ENCODE data around the gene C1orf35. TPM values are rescaled to one million over a fixed set of nuclear protein-coding genes. Genes with fewer than 3 reads are reported as not detected.
A peak's percentile ranks its signal among the peaks of the same experiment; 100 is the strongest.

C1orf35 gene
- total RNA-seq, 1 donor from 2014 or later, result 20.2 TPM

DNA sequence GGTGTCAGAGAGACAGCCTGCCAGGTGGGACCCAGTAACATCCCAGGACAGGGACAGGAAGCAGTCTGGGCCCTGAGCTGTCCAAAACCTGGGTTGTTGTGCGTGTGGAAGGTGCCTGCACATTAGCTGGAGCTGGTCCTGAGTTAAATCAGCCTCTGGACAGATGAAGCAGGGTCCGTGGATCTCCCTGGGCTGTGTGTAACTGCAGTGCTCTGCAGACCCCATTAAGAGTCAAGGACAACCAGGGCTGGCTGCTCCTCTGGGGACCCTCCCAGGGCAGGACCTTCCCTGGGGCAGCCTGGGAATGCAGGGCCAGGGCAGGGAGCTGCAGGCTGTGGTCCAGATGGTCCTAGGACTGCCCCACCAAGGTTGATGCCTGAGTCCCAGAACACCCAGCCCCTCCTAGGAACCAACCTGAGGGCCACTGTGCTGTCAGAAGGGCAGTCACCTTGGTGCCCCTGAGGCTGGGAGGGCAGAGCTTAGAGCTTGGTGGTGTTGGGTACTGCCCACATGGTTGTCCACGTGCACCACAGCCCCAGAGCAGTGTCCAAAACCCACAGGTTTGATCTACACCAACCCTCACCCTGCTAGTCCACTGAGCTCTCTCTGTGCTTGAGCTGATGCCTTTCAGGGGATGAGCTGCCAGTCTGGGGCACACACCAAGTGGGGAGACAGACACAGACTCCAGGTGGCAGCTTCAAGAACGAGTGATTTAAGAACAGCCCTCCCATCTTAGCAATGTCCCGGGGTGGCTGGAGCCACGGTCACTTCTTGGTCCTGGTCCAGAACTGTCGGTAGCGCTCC, 3.1 kb upstream of the C1orf35 start:
- peaks cover 4% of the 10 kb centered on the region for H3K36me3 Mint-ChIP-seq (ENCODE audit: insufficient read depth)
- H3K4me1 Mint-ChIP-seq (ENCODE audit: low read depth), result peaks cover 16% of the 10 kb centered on the region
- no peak for DNase-seq (ENCODE audit: low spot score, unreplicated experiment)
- no peaks in the 10 kb centered on the region for H3K9me3 Mint-ChIP-seq (ENCODE audit: low read depth)
- TF ChIP-seq, protein P1, sequence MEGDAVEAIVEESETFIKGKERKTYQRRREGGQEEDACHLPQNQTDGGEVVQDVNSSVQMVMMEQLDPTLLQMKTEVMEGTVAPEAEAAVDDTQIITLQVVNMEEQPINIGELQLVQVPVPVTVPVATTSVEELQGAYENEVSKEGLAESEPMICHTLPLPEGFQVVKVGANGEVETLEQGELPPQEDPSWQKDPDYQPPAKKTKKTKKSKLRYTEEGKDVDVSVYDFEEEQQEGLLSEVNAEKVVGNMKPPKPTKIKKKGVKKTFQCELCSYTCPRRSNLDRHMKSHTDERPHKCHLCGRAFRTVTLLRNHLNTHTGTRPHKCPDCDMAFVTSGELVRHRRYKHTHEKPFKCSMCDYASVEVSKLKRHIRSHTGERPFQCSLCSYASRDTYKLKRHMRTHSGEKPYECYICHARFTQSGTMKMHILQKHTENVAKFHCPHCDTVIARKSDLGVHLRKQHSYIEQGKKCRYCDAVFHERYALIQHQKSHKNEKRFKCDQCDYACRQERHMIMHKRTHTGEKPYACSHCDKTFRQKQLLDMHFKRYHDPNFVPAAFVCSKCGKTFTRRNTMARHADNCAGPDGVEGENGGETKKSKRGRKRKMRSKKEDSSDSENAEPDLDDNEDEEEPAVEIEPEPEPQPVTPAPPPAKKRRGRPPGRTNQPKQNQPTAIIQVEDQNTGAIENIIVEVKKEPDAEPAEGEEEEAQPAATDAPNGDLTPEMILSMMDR (IDR thresholded peaks at IDR 0.05; ENCODE audit: unreplicated experiment), result no peak
- H3K4me3 Mint-ChIP-seq (ENCODE audit: low read depth), result peak overlapping the region; percentile 24
- no peak overlapping the region for H3K27ac Mint-ChIP-seq
- H3K27me3 Mint-ChIP-seq, result no peaks in the 10 kb centered on the region

DNA sequence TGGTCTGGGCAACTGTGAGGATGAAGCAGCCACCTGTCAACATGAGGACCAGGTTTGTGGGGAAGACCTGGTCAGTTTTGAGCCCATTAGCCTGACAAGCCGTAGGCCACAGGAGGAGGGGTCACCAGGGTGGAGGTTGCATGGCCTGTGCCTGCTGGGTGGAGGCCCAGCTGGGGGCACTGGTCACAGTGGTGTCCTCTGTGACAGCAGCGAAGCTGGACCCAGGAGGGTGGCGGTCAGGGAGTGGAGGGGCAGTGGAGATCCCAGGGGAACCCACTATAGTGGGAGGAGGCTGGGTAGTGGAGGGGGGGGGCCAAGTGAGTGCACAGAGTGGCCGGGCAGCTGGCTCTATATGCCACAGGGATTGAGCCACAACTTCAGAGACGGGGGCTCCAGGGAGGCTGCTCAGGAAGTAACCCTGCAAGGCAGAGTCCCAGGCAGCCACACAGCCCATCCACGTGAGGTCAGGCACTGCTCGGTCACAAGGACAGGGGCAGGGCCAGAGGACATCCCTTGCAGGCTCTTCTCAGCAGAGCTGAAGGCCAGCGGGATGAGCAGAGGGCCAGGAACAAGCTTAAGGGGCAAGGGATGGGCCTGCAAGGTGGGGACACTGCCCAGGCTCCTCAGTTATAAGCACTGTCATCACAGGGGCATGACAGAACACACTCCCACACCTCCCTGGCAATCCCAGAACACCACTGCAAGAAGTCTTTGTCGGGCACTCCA, 2.3 kb upstream of the C1orf35 start:
- TF ChIP-seq, protein P1 (IDR thresholded peaks at IDR 0.05; ENCODE audit: unreplicated experiment), result no peak
- Mint-ChIP-seq H3K27ac (peak overlapping the region; percentile 33), H3K4me3 (ENCODE audit: low read depth) (no peak overlapping the region), H3K27me3 (no peaks in the 10 kb centered on the region), H3K4me1 (ENCODE audit: low read depth) (peaks cover 16% of the 10 kb centered on the region), H3K36me3 (ENCODE audit: insufficient read depth) (peaks cover 4% of the 10 kb centered on the region), H3K9me3 (ENCODE audit: low read depth) (no peaks in the 10 kb centered on the region)
- DNase-seq (ENCODE audit: low spot score, unreplicated experiment), result no peak

DNA sequence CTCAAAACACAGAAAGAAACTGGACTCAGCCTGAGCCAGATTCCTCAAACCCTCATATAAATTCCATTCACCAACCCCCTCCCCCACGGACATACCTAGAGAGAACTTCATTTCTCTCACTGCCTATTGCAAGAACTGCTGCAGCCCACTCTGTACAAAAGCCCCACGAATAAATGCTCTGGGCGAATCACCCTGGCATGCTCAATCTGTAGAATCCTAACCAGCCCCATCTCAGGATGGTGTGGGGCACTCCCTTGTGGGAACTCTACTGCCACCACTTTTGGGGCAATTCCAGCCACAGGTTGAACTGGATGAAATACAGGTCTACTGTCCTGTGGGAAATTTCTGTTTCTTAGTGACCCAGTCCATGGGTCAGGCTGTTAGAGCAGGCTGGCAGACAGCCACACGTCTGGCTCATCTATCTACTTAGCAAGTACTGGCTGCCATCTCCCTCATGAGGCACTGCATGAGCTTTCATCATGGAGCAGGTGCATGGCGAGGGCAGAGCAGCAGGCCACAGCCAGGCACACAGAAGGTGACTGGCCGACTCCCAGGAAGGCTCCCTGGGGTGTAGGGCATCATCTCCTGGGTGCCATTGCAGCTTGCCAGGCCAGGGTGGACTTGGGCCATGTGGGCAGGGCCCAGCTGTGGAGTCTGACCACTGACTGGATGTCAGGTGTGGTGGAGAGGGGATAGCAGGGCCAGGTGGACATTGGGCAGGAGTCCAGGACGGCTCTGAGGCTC, 1.6 kb upstream of the C1orf35 start:
- TF ChIP-seq, protein P1 (IDR thresholded peaks at IDR 0.05; ENCODE audit: unreplicated experiment), result no peak
- H3K36me3 Mint-ChIP-seq (ENCODE audit: insufficient read depth), result peaks cover 4% of the 10 kb centered on the region
- H3K27ac Mint-ChIP-seq, result peak overlapping the region; percentile 33
- no peaks in the 10 kb centered on the region for H3K27me3 Mint-ChIP-seq
- no peaks in the 10 kb centered on the region for H3K9me3 Mint-ChIP-seq (ENCODE audit: low read depth)
- peaks cover 14% of the 10 kb centered on the region for H3K4me1 Mint-ChIP-seq (ENCODE audit: low read depth)
- H3K4me3 Mint-ChIP-seq (ENCODE audit: low read depth), result peak overlapping the region; percentile 91
- no peak for DNase-seq (ENCODE audit: low spot score, unreplicated experiment)

DNA sequence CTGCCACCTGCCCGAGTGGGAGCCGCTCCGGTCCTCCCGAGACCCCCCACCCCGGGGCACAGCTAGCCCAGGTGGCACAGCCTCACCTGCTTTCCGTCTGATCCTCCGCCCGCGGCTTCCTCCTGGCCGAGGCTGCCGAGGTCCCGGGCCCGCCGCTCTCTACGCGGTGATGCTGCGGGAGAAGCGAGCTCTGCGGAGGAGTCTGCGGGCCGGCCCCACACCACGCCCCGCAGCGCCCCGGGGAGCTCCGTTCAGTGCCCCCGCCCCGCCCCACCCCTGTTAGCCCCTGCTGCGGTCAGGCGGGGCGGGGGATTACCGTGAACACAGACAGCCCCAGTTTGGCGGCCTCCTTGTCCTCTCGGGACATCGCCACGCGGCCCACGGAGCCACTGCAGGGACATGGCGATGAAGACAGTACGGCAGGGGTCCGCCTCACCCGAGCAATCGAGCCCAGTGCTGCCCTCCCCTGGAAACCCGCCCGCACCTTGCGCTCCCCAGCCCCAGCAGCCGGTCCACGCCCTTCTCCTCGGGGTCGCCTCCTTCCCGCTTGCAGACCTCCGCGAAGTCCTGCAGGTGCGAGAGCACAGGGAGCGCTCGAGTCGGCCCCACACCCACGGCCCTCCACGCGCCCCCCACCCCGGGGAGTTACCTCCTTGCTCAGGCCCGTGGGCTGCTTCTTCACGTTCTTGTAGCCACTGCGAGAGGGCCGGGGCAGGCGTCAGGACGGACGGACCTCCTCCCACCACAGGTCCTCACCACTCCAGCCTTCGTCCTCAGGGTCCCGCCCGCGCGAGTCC, 933 bp downstream of the C1orf35 start:
- DNase-seq (ENCODE audit: low spot score, unreplicated experiment), result peak; percentile 46
- peak overlapping the region; percentile 13 for H3K27ac Mint-ChIP-seq
- TF ChIP-seq, protein P1 (IDR thresholded peaks at IDR 0.05; ENCODE audit: unreplicated experiment), result peak; percentile 46
- H3K4me1 Mint-ChIP-seq (ENCODE audit: low read depth), result peaks cover 4% of the 10 kb centered on the region
- peak overlapping the region; percentile 91 for H3K4me3 Mint-ChIP-seq (ENCODE audit: low read depth)
- H3K9me3 Mint-ChIP-seq (ENCODE audit: low read depth), result no peaks in the 10 kb centered on the region
- H3K36me3 Mint-ChIP-seq (ENCODE audit: insufficient read depth), result peaks cover 12% of the 10 kb centered on the region
- no peaks in the 10 kb centered on the region for H3K27me3 Mint-ChIP-seq

Measured in progenitor cell of endocrine pancreas (in vitro differentiated cells).